K562 treated with DMSO at 1 percent for 4 hours (cell line): ENCODE results near the gene TNS1. TPM values are rescaled to one million over a fixed set of nuclear protein-coding genes. Genes with fewer than 3 reads are reported as not detected.

Source experiments
- total RNA-seq: library from RNA; unstranded; fragments of 300-600 nt; gene quantifications from 2 replicates; pipeline ENCODE4 v1.2.3, GENCODE V29; 2022; ENCODE audit not compliant: insufficient read depth

The TNS1 gene
- 1.4 and 2.7 TPM in 2 replicates for total RNA-seq

GRCh38 chr2:218002845-218003180 is at the start of gene TNS1:
Gene TNS1 (minus strand): TSS chr2:218002995. CDS start chr2:218002872, 123 bp downstream.

Other genes with a start within 250 kb of the TNS1 start
- not detected in 2 replicates for gene RUFY4, start 66.3 kb upstream of the TNS1 start, total RNA-seq
- gene CXCR2, start 123.0 kb upstream of the TNS1 start, total RNA-seq, result not detected in 2 replicates
- not detected in 2 replicates for gene CXCR1, start 164.0 kb upstream of the TNS1 start, total RNA-seq
- 128 and 130 TPM in 2 replicates for gene ARPC2, start 214.2 kb upstream of the TNS1 start, total RNA-seq